ENCODE measurements around the gene TCEA2. TPM values are rescaled to one million over a fixed set of nuclear protein-coding genes. Genes with fewer than 3 reads are reported as not detected.
A peak's percentile ranks its signal among the peaks of the same experiment; 100 is the strongest.

TCEA2 gene
- total and polyA plus RNA-seq, 2 of the 13 experiments (the other 11 are each of a cell fraction or from before 2014, with no cell fraction given), result 28.1 to 33.7 TPM

DNA sequence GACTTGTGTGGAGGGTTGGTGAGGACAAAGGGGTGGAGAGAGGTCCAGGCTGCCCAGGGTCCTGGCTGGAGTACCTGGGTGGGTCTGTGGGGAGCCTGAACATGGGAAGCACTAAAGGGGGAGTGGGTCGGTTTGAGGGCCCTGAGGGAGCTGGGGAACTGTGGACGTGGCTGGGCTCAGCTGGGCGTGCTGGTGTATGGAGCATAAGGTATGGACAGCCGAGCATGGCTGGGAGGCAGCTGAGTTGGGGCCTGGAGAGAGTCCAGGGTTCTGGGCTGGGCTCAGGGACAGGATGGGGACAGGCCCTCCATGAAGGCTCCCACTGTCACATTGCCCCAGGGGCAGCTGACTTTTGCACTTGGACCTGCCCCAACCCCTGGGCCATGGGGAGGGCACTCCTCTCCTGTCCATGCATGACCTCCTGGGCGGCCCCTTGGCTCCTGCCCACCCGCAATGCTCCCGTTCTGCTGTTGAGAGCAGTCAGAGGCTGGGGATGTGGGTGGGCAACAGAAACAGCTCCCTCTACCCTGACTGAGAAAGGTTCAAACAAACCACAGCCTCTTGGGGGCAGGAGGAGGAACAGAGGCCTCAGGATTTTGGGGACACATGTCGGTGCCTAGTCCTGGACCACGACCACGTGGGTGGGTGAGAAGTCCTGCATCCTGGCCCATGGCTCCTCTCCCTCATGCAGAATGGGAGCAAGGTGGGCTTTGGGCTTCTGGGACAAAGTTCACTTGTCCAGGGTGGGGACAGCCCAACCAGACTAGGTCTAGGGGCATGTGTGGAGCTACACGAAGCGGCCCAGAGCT, 22.6 kb upstream of the TCEA2 start (continued):
- TF ChIP-seq, protein P1, sequence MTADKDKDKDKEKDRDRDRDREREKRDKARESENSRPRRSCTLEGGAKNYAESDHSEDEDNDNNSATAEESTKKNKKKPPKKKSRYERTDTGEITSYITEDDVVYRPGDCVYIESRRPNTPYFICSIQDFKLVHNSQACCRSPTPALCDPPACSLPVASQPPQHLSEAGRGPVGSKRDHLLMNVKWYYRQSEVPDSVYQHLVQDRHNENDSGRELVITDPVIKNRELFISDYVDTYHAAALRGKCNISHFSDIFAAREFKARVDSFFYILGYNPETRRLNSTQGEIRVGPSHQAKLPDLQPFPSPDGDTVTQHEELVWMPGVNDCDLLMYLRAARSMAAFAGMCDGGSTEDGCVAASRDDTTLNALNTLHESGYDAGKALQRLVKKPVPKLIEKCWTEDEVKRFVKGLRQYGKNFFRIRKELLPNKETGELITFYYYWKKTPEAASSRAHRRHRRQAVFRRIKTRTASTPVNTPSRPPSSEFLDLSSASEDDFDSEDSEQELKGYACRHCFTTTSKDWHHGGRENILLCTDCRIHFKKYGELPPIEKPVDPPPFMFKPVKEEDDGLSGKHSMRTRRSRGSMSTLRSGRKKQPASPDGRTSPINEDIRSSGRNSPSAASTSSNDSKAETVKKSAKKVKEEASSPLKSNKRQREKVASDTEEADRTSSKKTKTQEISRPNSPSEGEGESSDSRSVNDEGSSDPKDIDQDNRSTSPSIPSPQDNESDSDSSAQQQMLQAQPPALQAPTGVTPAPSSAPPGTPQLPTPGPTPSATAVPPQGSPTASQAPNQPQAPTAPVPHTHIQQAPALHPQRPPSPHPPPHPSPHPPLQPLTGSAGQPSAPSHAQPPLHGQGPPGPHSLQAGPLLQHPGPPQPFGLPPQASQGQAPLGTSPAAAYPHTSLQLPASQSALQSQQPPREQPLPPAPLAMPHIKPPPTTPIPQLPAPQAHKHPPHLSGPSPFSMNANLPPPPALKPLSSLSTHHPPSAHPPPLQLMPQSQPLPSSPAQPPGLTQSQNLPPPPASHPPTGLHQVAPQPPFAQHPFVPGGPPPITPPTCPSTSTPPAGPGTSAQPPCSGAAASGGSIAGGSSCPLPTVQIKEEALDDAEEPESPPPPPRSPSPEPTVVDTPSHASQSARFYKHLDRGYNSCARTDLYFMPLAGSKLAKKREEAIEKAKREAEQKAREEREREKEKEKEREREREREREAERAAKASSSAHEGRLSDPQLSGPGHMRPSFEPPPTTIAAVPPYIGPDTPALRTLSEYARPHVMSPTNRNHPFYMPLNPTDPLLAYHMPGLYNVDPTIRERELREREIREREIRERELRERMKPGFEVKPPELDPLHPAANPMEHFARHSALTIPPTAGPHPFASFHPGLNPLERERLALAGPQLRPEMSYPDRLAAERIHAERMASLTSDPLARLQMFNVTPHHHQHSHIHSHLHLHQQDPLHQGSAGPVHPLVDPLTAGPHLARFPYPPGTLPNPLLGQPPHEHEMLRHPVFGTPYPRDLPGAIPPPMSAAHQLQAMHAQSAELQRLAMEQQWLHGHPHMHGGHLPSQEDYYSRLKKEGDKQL (CRISPR knock-in tag; IDR thresholded peaks at IDR 0.05; ENCODE audit: low read depth), result 0 out of 2 replicates have a peak, but pooled peaks have one; percentile 9
- TF ChIP-seq ZNF589 (CRISPR knock-in tag; conservative IDR thresholded peaks at IDR 0.05) (no peak; the same call in 1 of the 2 replicates), HNRNPK (IDR thresholded peaks at IDR 0.05; ENCODE audit: low read depth, low read length, poor library complexity, severe bottlenecking) (no peak), PCBP1 (IDR thresholded peaks at IDR 0.05; ENCODE audit: borderline replicate concordance, low read depth, low read length) (peak; percentile 83), ZNF350 (CRISPR knock-in tag; IDR thresholded peaks at IDR 0.05; ENCODE audit: borderline replicate concordance, low read depth) (no peak; the same call in 1 of the 2 replicates), ZSCAN29 (CRISPR knock-in tag; conservative IDR thresholded peaks at IDR 0.05) (no peak), ZNF343 (CRISPR knock-in tag; IDR thresholded peaks at IDR 0.05) (no peak), MIXL1 (CRISPR knock-in tag; IDR thresholded peaks at IDR 0.05) (no peak), KDM5A (IDR thresholded peaks at IDR 0.05; ENCODE audit: borderline replicate concordance, low read length) (no peak), ZNF562 (CRISPR knock-in tag; IDR thresholded peaks at IDR 0.05; ENCODE audit: borderline replicate concordance) (no peak), PTBP1 (IDR thresholded peaks at IDR 0.05; ENCODE audit: low read depth, low read length, poor library complexity, severe bottlenecking) (no peak), SMAD1 (CRISPR knock-in tag; IDR thresholded peaks at IDR 0.05; ENCODE audit: borderline replicate concordance, low read depth) (no peak)
- TF ChIP-seq, protein P2, sequence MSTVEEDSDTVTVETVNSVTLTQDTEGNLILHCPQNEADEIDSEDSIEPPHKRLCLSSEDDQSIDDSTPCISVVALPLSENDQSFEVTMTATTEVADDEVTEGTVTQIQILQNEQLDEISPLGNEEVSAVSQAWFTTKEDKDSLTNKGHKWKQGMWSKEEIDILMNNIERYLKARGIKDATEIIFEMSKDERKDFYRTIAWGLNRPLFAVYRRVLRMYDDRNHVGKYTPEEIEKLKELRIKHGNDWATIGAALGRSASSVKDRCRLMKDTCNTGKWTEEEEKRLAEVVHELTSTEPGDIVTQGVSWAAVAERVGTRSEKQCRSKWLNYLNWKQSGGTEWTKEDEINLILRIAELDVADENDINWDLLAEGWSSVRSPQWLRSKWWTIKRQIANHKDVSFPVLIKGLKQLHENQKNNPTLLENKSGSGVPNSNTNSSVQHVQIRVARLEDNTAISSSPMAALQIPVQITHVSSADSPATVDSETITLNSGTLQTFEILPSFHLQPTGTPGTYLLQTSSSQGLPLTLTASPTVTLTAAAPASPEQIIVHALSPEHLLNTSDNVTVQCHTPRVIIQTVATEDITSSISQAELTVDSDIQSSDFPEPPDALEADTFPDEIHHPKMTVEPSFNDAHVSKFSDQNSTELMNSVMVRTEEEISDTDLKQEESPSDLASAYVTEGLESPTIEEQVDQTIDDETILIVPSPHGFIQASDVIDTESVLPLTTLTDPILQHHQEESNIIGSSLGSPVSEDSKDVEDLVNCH (CRISPR knock-in tag; IDR thresholded peaks at IDR 0.05), result no peak
- TF ChIP-seq, protein P3, sequence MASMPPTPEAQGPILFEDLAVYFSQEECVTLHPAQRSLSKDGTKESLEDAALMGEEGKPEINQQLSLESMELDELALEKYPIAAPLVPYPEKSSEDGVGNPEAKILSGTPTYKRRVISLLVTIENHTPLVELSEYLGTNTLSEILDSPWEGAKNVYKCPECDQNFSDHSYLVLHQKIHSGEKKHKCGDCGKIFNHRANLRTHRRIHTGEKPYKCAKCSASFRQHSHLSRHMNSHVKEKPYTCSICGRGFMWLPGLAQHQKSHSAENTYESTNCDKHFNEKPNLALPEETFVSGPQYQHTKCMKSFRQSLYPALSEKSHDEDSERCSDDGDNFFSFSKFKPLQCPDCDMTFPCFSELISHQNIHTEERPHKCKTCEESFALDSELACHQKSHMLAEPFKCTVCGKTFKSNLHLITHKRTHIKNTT (CRISPR knock-in tag; IDR thresholded peaks at IDR 0.05), result no peak
- TF ChIP-seq, protein P4, sequence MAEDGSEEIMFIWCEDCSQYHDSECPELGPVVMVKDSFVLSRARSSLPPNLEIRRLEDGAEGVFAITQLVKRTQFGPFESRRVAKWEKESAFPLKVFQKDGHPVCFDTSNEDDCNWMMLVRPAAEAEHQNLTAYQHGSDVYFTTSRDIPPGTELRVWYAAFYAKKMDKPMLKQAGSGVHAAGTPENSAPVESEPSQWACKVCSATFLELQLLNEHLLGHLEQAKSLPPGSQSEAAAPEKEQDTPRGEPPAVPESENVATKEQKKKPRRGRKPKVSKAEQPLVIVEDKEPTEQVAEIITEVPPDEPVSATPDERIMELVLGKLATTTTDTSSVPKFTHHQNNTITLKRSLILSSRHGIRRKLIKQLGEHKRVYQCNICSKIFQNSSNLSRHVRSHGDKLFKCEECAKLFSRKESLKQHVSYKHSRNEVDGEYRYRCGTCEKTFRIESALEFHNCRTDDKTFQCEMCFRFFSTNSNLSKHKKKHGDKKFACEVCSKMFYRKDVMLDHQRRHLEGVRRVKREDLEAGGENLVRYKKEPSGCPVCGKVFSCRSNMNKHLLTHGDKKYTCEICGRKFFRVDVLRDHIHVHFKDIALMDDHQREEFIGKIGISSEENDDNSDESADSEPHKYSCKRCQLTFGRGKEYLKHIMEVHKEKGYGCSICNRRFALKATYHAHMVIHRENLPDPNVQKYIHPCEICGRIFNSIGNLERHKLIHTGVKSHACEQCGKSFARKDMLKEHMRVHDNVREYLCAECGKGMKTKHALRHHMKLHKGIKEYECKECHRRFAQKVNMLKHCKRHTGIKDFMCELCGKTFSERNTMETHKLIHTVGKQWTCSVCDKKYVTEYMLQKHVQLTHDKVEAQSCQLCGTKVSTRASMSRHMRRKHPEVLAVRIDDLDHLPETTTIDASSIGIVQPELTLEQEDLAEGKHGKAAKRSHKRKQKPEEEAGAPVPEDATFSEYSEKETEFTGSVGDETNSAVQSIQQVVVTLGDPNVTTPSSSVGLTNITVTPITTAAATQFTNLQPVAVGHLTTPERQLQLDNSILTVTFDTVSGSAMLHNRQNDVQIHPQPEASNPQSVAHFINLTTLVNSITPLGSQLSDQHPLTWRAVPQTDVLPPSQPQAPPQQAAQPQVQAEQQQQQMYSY (CRISPR knock-in tag; IDR thresholded peaks at IDR 0.05), result no peak
